HG02840 (cell line): ENCODE results near the gene VWCE.
"Not testable (repeated sequence)": the region's sequence is repeated elsewhere in the genome, so short reads cannot be mapped to it uniquely, and the experiment has no call there.

Experiments used
- ATAC-seq: cut with Tn5 transposase; IDR thresholded peaks from one replicate; pipeline ENCODE4 v1.9.1; 2021; ENCODE audit warnings: mild to moderate bottlenecking, moderate library complexity, moderate number of reproducible peaks; ENCODE audit not compliant: unreplicated experiment, low FRiP score

Gene VWCE

GRCh38 chr11:61222047-61222446 is 73.1 kb downstream of the VWCE start, which contains the start of gene PGA4:
TSS of gene PGA4 (plus strand) at chr11:61222347. CDS start at chr11:61222401, 54 bp downstream.
- not testable (repeated sequence) for ATAC-seq

DNA sequence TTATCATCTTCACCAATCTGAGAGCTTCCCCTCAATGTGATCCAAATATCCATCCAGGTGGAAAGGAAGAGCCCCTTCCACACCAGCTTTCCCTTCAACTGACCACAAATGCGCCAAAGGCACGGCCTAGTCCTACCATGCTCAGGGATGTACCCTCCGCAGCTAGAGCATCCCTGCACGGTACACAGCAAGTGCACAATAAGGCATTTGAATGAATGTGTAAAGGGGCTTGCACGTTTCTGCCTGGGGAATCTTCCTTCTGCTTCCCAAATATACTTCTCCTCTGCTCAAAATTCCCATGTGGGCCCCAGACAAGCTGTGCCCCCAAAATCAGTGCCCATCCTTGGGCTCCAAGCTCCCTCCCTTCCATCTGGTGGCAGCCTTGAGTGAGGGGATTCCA is 76.1 kb downstream of the VWCE start:
- ATAC-seq: not testable (repeated sequence)

GRCh38 chr11:61218306-61218705 is 76.8 kb downstream of the VWCE start:
- ATAC-seq: not testable (repeated sequence)

DNA sequence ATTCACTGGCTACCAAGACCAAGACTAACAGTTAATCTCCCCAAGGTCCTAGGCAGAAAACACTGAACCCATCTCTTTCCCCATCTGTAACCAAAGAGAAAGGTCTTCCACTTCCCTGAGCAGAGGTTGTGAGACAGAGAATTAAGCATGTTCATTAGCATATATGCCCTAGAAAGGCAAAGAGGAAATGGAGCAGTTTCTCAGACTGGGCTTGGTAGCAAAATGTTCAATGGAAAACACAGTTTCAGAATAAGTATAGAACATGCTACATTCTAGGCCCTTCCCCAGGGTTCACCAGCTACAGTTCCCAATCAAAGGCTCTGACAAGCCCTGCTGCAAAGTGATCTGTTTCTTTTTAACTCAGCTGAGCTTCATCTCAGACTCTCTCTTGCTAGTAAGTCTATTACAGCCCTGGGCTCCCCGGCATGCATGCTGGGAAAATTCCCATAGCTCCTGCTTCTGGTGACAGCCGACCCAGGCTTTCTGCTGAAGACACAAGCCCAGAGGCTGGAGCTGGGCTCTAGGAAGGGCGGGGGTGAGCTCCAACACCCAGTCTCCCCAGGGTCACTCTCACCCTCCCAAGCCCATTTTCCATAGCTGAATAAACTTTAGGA is 81.3 kb downstream of the VWCE start:
- ATAC-seq: not testable (repeated sequence)

DNA sequence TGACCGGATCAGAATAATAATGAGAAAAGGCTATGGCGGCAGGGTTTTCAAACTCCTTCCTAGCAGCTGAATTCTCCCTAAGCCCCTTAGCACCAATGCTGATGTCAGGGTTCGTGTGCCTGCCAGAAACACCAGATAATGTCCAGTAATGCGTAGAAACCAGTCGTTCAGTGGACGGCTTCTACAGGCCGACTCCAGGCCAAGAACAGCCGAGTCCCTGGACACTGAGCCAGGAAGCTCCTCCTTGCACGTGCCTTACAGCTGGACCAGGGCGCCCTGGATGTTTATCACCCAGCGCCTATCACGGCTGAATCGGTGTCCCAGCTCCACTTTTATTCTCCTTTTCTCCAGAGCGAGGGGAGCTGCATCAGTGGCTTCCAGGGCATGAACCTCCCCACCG is 82.9 kb downstream of the VWCE start:
- not testable (repeated sequence) for ATAC-seq

DNA sequence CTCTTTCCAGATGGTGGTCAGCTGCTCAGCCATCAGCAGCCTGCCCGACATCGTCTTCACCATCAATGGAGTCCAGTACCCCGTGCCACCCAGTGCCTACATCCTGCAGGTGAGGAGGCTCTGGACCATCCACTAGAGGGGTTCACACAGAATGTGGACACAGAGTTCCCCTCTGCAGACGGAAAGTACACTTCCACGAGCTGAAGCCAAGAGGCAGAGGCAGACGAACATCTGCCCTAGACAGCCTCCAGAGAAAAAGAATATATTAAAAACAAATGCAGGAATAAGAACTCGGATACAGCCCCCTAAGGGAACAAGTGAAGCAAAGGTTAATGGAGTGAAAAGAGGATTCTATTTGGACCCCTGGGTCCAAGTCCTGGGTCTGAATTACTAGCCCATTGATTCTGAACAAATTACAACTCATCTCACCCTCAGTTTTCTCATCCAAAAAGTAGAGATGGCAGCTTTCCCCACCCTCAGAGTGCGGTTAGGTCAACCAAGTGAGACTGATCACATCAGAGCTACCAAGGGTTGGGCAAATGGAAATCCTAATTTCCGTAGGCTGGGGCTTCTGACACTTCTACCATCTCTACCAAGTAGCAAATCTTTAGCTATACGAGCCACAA is 83.7 kb downstream of the VWCE start:
- ATAC-seq: not testable (repeated sequence)

DNA sequence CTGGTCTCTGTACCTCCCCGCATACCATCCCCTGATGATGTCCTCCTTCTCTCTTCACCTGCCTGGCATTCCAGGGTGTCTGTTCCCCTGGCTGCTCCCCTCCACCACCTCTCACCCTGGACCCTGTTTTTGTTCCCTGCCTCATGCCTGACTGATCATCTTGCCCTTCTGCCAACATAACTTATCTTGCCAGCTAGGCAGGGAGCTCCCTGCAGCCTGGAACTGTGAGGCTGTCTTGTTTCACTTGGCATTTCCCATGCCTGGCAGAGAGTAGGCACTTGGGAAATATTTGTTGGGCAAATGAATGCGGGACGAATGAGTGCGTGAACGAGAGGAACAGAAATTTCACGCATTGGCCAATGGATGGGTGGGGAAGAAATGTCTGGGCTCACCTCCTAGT is 84.5 kb downstream of the VWCE start:
- not testable (repeated sequence) for ATAC-seq
